Thyroid gland (tissue), 4 donors: ENCODE data around the gene PLCL1.

Source experiments
- POLR2A ChIP-seq, 2 donors: fragments of 450-650 bp; IDR thresholded peaks; one replicate each; pipeline ENCODE4 v1.6.1; 2017; ENCODE audit warnings: antibody characterized with exemption in 2 of 2, mild to moderate bottlenecking in 2 of 2, moderate library complexity in 1 of 2
- TF ChIP-seq, protein P1 (sequence below), 6 experiments: fragments of 200-600 bp in 3 of 6; fragments of 450-650 bp in 3 of 6; sonication (generic) in 3 of 6; IDR thresholded peaks; one replicate each; pipeline ENCODE4 v1.5.1; 2016 to 2019; ENCODE audit warnings: antibody characterized with exemption in 6 of 6, mild to moderate bottlenecking in 2 of 6, inconsistent platforms in 1 of 6, moderate library complexity in 1 of 6

DNA sequence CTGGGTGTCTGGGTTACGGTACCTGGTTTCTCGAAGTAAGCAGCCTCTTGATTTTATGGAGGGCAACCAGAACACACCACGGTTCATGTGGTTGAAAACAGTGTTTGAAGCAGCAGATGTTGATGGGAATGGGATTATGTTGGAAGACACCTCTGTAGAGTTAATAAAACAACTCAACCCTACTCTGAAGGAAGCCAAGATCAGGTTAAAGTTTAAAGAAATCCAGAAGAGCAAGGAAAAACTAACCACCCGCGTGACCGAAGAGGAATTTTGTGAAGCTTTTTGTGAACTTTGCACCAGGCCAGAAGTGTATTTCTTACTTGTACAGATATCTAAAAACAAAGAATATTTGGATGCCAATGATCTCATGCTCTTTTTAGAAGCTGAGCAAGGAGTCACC is 279.8 kb downstream of the PLCL1 start:
- TF ChIP-seq POLR2A (IDR thresholded peaks at IDR 0.05) = no peak
- TF ChIP-seq, protein P1, sequence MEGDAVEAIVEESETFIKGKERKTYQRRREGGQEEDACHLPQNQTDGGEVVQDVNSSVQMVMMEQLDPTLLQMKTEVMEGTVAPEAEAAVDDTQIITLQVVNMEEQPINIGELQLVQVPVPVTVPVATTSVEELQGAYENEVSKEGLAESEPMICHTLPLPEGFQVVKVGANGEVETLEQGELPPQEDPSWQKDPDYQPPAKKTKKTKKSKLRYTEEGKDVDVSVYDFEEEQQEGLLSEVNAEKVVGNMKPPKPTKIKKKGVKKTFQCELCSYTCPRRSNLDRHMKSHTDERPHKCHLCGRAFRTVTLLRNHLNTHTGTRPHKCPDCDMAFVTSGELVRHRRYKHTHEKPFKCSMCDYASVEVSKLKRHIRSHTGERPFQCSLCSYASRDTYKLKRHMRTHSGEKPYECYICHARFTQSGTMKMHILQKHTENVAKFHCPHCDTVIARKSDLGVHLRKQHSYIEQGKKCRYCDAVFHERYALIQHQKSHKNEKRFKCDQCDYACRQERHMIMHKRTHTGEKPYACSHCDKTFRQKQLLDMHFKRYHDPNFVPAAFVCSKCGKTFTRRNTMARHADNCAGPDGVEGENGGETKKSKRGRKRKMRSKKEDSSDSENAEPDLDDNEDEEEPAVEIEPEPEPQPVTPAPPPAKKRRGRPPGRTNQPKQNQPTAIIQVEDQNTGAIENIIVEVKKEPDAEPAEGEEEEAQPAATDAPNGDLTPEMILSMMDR (IDR thresholded peaks at IDR 0.05) = no peak
